22Rv1 (cell line): ENCODE results near the gene PPFIBP2.

ENCODE experiments used
- CTCF ChIP-seq: fragments of 450-650 bp; IDR thresholded peaks from 2 replicates; pipeline ENCODE4 v1.5.1; 2017; ENCODE audit warnings: mild to moderate bottlenecking
- ZFX ChIP-seq: fragments of 450-650 bp; IDR thresholded peaks from 2 replicates; pipeline ENCODE4 v1.6.1; 2017; ENCODE audit warnings: antibody characterized with exemption, borderline replicate concordance

- TF ChIP-seq CTCF (no peak), ZFX (no peak)
Measured at GRCh38 chr11:7632211-7632610, 118.4 kb downstream of the PPFIBP2 start.
